ENCODE measurements around the gene ELF5.

The ELF5 gene

DNA sequence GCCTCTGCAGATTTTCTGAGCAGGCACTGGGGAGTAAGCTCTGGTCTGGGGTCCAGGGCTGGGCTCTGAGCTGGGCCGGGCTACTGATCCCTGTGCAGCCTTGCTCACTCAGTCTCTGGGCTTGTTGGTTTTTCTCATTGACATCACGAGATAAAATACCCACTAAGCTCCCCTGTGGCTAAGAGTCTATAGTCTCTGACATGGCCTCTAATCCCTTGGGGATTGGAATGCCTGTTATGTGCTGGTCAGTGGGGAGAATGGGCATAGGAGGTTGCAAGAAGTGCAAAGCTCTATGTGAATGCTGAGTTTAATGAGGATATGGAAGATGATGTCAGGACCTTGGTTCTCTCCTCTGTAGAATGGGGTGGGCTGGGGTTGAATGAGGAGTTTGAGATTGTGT lies 23.3 kb downstream of the ELF5 start:
- DNase-seq: no peak

DNA sequence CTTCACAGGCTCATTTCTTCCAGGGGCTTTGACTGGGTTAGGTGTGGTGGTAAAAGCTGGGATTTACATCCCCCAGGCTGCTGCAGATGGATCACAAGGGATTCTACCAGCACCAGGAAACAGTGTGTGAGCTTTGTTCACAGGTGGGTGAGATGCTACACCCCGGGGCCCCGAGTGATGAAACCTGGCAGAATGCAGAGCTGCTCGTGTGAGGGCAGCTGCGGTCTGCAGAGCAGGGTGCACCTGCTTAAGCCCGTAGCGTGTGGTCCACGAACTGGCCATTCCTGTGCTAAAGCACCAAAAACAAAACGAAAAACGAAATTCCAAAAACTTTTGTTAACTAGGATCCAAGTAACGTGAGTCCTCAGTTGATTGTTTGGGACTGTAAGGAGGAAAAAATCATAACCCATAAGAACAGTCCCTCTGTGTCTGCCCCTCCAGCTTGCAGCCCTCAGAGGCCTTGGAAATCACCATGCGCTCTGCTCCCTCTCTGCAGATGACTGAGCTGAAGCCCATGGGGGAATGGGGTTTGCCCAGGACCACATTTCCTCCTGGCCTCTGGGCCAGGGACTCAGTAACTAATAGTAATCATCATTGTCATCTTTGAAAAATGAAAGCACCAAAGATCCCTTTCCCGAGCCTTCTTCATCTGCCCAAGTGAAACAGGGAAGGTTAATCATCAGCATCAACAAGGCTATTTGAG lies 24.6 kb downstream of the ELF5 start:
- no peak for DNase-seq

DNA sequence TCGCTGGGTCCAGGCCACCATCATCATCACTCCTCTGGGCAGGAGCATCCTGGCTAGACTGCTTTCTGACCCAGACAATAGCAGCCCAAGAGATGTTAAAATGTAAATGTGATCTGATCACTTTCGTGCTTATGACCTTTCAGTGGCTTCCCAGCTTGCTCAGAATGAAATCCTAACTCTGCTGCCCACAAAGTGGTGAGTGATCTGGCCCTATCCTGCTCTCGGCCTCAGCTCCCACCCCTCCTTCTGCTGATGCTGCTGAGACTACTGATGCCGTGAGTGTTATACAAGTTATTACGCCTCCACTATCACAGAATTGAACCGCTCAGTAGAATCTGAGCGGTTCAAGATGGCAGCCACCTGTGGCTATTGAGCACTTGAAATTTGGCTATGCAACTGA lies 26.2 kb downstream of the ELF5 start:
- DNase-seq: no peak

DNA sequence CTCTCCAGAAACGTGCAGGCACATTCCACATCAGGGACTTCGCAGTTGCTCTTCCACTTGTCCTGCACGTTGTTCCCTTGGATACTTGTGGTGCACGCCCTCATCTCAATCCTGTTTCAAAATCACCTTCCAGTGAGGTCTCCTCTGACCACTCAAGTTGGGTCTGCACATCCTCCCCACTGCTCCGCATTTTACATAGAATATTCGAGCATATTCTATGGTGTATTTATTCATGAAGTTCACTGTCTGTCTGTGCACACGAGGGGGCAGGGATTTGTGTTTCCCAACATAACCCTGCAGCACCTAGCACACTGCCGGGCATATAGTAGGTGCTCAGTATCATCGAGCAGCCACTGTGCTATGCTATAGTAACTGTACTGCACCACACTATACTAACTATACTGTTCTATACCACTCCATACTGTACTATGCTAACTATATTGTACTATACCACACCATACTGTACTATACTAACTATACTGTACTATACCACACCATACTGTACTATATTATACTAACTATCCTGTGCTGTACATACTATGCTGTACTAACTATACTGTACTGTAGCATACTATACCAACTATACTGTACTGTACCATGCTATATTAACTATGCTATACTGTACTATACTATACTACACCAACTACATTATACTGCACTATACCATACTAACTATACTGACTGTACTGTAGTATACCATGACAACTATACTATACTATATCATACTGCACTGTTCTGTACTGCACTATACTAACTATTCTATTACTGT lies 30.3 kb downstream of the ELF5 start:
- no peak for DNase-seq

DNA sequence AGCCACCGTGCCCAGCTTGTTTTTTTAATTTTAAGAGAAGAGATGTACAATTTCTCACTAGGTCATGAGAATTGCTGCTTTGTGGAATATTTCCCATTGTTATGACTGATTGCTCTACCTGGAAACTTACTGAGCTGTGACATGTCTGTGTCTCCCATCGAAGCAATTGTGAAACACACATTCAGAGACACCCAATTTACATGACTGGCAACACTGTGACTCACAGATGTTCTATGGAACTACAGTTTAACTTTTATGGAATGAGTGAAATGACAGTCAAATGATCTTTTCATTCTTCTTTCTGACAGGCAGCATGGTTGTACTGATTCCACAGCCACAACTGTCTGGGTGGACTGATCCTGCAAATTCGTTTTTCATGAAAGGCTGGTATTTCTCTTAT lies 32.3 kb downstream of the ELF5 start:
- DNase-seq: no peak

DNA sequence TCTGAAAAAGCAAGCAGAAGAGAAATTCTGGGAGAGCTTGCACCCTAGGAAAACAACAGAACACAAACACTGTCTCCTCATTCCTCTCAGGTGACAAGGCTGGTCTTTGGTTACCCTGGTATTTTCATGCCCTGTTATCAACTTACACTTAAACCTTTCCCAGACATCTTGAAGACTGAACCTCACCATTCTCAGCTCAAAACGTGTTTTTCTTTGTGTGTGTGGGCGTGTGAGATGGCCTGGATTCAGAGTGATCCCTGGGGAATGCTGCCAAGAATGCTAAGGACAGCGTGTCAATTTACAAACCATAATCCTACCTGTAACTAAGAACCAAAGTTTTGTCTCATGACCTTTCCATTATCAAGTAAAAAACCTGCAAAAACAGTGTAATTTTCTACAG lies 33.3 kb downstream of the ELF5 start:
- no peak for DNase-seq

DNA sequence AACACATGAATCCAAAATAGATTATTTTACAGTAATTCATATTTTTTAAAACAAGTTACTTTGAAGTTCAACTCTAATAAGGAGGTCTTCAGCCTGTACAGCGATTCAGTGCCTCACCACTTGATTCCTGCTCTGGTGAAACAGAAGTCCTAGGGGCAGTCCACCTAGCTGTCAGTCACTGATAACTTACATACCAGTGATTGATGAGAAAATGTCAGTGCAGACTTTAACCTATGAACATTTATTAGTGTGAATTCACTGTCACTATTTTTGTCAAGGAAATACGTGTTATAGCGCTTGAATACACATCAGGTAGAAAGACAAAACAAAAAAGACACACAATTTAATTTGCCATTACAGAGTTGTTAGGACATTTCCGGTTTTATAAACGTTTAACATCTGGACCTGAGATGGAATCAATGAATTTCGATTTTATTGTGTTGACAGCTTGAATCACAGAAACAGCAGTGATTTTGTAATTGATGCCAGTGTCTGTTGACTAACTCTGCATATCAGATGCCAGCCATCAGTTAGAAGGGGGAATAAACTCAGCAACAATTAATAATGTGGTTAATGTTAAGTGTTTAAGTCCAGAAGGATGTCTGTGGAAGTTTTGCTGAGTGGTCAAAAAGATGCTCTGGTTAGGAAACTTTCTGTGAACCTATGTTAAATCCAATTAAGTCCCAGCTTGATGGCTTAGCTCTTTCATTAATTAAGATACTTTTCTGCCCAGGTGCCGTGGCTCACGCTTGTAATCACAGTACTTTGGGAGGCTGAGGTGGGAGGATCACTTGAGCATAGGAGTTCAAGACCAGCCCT lies 34.5 kb downstream of the ELF5 start:
- no peak for DNase-seq

DNA sequence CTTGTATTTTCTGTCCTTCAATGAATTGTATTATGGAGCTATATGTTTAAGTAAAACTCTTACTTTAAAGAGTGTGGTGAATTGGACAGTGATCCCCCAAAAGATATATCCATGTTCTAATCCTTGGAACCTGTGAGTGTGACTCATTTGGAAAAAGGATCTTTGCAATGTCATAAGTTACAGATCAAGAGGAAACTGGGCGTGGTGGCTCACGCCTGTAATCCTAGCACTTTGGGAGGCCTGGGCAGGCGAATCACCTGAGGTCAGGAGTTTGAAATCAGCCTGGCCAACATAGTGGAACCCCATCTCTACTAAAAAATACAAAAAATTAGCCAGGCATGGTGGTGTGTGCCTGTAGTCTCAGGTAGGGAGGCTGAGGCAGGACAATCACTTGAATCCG lies 36.7 kb downstream of the ELF5 start:
- no peak for DNase-seq

DNA sequence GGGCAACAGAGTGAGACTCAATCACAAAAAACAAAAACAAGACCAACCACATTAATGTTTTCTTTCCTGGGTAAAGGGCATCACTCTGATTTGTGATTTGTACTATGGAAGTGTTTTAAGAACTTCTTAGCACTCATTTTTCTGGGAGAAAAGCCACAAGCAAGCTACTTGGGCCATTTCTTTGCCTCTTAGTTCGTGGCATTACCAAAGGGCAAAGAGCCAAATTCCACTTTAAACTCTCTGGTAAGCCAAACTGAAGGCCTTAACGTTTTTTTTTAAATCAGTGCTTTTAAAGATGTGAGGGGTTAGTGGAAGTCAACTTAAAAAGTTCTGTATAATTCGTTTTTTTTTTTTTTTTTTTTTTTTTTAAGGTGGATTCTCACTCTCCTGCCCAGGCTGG lies 37.9 kb downstream of the ELF5 start:
- no peak for DNase-seq

DNA sequence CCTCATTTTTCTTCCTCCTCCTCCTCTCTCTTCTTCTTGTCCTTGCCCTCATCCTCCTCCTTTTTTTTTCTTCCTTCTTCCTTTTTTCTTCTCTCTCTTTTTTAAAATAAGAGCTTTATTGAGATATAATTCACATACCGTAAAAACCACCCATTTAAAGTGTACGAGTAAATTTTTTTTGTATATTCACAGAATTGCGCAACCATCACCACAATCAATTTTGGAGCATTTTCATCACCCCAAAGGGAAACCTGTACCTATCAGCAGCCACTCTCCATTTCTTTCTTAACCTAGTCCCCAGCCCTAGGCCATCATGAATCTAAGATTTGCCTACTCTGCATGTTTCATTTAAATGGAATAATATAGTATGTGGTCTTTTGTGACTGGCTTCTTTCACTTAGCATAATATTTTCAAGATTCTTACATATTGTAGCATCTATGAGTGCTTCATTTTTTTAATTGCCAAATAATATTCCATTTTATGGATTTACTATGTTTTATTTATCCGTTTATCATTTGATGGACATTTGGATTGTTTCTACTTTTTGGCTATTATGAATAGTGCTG lies 39.9 kb downstream of the ELF5 start:
- DNase-seq: no peak

DNA sequence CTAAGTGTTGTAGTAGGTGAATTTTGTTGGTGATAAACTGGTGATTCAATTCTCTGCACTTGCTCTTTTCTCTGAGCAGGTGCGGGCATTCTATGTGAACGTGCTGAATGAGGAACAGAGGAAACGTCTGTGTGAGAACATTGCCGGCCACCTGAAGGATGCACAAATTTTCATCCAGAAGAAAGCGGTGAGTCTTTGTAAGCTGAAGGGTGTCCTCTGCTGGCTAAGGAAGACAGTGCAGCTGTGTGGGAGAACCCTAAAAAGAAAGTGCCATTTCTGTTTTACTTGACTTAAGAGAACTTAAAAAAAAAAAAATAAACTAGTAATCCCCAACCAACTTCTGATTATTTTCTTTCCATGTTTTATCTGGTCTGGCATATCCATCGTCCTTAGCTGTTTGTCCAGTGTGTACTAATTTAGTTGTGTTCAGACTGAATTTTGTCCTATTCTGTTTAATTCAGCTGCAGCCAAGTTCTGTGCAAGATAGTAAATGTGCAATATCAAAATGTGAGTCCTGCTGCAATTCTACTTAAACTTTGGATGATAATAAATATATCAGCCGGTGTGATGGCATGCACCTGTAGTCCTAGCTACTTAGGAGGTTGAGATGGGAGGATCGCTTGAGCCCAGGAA lies 45.3 kb downstream of the ELF5 start:
- no peak for DNase-seq

DNA sequence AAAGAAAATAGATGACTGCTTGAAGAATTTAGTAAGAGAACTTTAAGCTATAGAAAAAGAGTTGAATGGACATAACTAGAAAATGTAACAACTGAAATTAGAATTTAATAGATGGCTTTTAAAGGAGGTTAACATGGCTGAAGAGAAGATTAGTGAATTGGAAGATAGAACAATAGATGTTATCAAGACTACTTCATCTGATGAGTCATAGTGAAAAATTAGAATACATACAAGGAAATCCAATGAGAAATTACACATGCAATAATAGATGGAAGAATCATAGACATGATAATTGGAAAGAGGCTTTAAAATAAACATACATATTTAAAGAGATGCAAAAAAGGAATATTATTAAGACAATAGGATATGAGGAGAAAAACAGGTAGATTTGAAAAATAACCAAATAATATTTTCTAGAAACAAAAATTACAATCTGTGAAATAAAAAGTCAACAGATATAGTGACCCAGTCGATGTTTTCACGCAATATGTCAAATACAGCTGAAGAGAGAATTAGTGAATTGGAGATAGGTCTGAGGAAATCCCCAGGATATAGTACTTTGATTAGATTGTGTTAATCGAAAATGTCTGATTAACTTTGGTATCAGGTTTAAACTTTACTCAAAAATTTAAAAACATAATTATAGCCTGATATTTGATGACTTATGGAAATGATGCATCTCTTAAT lies 46.6 kb downstream of the ELF5 start:
- no peak for DNase-seq

DNA sequence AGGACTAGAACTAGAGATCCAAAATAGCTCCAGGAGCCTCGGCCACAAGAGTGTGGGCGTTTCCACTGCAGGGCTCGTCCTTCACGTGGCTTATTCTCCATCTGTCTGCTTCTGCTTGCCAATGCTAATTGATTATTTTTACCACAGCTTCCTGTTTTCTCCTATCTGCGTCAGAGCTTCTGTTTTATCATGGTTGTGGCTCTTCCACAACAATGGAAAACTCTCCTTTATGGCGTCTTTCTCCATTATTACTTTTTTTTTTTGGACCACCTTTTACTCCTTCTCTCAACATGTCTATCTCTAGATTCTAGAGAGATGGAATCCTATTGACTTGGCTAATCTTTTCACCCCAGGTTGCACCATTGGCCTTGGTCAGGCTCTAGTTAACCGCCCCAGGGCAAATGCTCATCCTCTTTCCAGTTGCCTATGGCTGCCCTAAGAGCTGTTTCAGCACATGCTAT lies 49.0 kb downstream of the ELF5 start:
- no peak for DNase-seq

DNA sequence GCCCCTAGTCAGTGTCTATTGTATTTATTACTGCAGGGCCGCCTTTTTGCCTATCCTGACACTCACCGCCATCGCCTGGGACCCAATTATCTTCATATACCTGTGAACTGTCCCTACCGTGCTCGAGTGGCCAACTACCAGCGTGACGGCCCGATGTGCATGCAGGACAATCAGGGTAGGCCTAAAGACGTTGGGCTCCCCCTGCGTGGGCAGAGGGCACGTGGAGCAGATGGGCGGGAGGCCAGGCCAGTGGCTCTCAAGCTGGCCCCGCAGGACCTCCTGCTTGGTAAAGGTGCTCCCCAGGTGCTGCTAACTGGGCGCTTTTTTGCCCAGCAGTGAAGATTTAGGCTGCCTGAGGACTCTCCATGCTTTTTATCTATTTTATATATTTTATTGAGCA lies 52.4 kb downstream of the ELF5 start:
- no peak for DNase-seq

DNA sequence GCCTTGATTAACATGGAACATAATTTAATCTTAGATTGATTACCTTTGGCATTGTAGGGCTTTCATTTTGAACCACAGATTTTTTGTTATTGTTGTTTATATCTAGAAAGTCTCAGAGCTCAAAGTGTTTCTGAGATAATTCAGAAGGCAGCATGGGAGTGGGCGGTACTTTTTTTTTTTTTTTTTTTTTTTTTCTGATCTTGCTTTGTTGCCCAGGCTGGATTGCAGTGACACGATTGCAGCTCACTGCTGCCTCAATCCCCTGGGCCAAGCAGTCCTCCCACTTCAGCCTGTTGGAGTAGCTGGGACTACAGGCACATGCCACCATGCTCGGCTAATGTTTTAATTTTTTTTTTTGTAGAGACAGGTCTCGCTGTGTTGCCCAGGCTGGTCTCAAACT lies 53.3 kb downstream of the ELF5 start:
- DNase-seq: no peak

DNA sequence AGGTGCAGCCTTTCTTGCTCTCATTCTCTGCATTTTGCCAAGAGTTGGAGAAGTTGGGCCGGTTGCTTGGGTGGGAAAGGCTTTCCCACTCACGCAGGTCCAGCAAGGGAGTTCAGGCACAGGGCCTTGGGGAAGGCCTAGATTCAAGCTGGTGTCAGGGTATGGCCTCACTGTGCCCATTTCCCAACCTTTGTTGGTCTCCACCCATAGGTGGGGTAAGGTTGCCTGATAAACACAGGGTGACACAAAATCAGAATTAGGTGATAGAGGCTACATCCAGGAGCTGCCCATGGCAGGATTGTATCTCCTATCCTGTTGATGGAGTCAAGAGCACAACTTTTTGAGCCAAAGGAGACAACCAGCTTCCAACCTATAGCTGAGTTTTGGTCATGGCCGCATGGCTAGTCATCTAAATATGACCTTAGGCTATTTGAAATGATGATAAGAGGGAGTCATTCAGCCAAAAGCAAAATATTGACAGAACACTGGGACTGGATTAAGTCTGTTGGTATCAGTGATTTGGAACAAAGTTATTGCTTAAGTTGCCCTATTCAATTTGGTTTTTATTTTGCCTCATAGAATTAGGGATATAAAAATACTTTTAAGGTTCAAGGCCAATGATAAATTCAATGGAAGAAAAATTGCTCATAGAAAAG lies 54.0 kb downstream of the ELF5 start:
- no peak for DNase-seq

DNA sequence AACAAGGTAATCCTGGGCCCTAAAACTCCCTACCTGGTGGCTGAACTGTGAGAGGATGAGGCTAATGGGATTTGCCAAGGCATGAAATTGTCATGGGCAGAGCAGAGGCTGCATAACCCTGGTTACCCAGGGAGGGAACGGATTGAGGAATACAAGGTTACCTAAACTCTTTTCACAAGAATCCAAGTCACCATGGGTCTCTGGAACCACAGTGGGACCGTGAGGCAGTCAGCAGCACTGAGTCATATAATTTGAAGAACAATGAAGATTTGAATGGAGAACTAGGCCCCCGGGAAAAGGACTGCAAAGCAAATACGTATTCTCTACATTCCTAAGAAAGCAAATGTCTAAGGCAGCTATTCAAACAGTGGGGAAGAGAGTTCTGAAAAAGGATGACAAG lies 55.1 kb downstream of the ELF5 start:
- DNase-seq: no peak

DNA sequence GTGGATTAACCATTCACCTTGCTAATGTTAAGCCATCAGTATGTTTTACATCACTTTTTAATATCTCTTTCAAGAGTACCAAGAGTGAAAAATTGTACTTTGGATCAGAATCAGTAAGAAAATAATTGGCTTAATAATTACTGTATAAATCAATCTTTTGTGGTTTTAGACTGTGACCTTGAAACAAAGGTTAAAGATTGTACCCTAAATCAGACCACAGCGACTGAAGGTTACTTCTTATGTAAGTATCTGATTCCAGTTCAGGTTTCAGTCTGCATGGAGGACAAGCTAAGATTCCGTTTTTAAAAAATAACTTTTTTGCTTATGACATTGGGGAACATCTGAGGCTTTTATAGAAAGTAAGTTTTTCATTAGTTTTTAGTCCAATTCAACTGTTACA lies 56.0 kb downstream of the ELF5 start:
- DNase-seq: no peak

DNA sequence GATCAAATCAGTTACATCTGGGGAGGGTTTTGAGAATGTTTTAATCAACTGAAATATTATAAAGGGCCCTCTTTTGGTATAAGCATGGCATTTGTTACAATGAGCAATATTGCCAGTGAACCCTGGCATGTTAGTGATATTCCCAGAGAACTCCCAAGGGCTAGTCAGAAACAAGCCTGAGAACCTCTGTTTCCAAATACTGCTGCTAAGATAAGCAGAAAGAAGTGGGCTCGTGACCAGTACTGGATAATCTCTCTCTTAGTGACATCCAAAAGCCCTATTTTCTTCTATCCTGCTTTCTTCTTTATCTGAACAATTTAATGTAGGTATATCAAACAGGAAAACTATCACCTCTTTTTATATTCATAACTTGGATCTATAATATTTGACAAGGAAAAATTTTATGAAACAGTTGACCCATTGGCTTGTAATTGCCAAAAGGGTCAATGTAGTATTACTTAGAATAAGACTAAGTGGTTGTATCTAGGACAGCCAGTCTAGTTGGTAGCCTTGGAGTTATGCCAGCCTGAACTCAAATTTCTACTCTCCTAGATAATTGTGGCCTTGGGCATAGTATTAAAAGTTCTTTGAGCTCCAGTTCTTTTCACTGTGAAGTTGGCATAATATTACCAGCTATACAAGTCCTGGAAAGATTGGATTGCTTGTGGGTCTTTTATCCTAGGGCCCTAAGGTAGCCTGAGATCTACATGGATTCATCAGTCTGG lies 59.1 kb downstream of the ELF5 start:
- DNase-seq: peak; percentile 62

DNA sequence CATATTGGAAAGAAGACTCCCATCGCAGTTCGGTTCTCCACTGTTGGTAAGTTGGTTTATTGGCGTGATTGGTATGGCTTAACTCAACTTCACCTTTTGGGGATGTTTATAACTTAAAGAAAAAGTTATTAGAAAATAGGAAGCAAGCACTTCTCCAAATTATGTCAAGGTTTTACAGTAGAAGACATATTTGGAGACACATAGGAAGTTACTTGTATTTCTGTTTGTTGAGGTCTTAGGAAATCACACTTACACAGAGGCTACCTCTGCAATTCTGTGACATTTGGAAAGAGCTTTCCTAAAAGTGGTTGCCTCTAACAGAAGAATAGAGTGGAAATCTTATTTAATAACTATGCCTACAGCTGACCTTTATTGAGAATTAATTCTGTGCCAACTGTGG lies 62.5 kb downstream of the ELF5 start:
- DNase-seq: no peak

DNA sequence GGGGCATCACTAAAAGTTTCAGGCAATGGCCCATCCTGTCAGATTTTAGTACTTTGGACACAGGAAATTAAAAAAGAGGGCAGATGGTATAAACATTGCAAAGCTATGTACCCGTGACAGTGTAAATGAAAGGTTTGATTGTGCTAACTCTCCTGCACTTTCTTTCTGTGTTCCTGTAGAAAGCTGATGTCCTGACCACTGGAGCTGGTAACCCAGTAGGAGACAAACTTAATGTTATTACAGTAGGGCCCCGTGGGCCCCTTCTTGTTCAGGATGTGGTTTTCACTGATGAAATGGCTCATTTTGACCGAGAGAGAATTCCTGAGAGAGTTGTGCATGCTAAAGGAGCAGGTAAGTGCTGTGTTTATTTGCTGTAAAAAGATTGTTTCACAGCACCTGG lies 64.6 kb downstream of the ELF5 start:
- no peak for DNase-seq

Data from NCI-H1105 treated with DMSO at 0.1 percent for 48 hours (cell line).